T-helper 1 cell treated with Interleukin-12 subunit alpha and Interleukin-12 subunit beta and Interleukin-4 antibody, amounts not matched to agents 30 ng/mL and 1 ng/mL, for 36 hours (primary cell): ENCODE data around the gene PPP1R16B. TPM values are rescaled to one million over a fixed set of nuclear protein-coding genes. Genes with fewer than 3 reads are reported as not detected.

Experiments
- intact Hi-C: fragments of 100-400 bp; cut with micrococcal nuclease; formaldehyde crosslinking; loops from one replicate; pipeline ENCODE4 v1.15.1; 2024
- total RNA-seq: library from RNA; stranded (reverse); gene quantifications from 2 replicates; pipeline ENCODE4 v1.2.3, GENCODE V29; 2022

Gene PPP1R16B
- total RNA-seq, 1 donor from 2014 or later = 102 TPM

DNA sequence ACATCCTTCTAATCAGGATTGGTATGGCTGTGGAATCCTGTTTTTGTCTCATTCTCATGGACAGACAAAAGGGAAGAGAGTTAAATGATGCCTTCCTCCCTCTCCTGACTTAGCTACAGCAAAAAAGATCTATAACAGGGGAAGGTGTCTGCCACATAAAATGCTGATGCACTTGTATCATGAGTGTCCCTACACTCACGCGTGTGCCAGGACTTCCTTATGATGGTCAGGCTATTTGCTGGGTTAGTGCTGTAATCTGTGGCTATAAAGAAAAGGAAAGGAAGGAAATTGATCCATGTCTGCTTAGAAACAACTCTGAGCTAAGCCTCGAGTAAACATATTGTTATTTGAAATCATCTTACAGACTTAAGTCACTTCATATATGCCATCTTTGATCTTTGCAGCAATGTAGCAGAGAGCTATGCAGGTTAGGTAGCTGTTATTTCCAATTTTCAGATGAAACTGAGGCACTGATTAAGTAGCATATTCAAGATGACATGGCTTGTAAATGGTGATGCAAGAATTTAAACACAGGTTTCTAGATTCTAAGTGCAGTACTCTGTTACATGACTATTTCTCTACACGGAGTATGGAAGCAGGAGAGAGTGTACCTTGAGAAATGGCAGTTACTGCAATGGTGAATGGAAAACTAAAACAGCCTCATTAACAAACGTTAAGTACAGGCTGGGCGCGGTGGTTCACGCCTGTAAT is 148.3 kb downstream of the PPP1R16B start:
- intact Hi-C loops = no loop called here

DNA sequence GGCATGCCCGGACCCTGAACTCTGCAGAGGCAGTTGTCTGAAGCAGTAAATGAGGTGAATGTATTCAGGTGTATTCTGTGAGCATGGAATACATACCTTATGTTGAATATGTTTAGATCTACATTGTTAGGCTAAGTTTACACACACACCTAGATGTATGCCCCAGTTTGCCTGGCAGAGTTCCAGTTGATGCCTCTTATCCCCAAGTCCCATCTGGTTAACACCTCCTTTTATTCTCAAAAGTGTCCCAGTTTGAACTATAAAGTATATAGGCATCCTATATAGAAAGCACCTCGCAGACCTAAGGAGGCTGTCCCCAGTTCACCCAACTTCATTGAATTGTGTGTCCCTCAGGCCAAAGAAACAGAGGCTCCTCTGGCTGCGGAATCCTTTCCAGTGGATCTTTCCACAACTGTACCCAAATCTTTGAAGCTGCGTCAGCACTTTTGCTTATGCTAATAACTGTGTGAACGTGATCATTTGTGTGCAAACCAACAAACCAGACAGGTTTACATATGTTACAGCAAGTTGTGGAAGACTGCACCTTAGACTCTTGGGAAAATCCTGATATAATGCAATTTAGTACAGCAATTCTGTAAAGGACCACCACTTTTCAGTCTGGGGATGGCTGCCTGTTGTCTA is 151.9 kb downstream of the PPP1R16B start:
- intact Hi-C loops = no loop called here

DNA sequence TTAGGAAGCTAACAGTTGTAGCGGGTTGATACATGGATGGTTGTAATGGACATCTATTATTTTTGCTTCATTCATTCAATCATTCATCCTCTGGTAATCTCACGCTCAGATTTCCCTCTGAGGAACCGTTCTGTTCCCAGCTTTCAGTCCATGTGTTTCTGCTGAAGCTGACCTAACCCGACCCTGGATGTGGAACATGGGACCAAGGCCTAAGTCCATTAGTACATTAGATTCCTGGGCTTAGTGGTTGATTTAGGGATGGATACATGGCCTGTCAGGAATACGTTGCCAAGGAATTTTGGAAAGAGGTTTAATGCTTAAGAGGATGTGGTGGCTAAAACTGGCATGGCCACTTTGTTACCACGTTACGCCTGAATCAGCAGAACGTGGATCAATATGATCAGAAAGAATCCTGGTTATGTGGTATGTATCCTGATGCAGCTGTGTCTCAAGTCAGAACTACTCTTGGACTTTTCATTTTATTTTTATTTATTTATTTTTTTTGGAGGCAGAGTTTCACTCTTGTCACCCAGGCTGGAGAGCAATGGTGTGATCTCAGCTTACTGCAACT is 152.5 kb downstream of the PPP1R16B start:
- intact Hi-C loops = no loop called here

DNA sequence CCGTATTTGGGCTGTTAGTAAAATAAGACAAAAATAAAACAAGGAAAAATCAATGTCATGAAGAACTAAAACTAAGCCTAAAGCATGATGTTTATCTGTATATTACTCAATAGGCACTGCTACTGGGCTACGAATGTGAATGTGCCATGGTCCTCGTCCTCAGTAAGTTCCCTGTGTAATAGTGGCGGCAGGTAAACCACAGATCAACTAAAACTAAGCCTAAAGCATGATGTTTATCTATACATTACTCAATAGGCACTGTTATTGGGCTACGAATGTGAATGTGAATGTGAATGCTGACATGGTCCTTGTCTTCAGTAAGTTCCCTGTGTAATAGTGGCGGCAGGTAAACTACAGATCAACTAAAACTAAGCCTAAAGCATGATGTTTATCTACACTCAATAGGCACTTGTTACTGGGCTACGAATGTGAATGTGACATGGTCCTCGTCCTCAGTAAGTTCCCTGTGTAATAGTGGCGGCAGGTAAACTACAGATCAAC is 154.7 kb downstream of the PPP1R16B start:
- intact Hi-C loops = loop anchor here (5.0 kb wide), 1 partner anchor 88 kb away; no protein-coding TSS in a partner anchor

DNA sequence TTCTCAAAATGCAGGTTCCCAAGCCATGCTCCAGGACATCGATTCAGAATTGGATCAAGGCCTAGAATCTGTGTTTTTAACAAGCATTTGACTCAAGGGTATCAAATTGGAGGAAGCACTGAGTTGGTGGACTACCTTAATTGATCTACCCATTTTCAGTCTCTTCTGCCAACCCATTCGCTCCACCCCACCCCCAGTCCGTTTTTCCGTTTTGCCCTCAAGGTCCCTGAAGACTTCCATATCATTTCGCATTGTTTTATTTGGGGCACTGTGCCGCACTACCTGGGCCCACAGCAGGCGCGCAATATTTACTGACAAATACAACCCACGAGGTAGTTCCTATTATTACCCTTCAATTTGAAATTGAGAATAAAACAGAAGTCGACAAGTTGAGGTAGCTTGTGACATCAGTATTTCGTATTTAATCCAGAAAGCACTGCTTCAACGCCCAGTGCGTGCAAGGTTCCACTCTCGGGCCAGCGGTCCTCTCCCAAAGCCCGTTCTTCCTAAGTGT is 156.1 kb downstream of the PPP1R16B start:
- intact Hi-C loops = loop anchor here (1.0 to 5.0 kb wide), 9 partner anchors 35 to 489 kb away; partner anchors contain the start of genes ACTR5, FAM83D, PPP1R16B and RALGAPB

DNA sequence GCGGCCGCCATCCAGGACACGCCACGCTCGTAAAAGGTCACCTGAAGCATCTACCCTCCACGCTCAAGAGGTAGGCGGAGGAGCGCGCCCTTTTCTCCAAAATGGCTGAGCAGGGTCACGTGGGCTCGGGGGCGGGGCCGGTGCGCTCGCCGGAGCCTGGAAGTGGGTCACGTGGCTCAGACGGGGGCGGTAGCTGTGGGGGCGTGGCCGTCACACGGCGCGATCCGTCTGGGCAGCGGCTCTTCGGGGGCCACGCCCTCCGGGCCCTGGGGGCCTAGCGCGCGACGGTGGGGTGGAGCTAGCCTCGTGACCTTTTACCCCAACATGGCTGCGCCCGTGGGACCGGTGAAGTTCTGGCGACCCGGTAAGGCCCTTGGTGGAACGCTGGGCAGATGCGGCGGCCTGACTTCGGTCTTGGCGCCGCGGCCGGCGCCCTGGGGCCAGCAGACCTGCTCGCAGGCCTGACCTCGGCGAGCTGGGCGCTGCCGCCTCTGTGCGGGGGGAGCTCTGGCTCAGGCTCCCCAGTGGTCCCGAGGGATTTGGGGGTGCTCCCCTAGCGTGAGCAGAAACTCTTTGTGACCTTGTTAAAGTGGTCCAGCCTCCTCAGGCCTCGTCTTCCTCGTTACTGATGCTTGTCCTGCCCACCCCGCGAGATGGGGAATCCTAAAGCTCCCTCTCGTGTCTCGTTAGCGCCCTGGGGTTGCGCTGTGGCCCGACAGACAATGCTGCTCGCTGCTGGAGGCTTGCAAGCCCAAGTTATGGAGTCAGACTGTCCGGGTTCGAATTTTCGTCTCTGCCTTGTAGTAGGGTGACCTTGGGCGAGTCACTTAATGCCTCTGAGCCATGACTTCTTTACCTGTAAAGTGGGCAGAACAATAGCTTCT is 156.8 kb downstream of the PPP1R16B start, which contains the start of gene DHX35:
DHX35 (plus strand) TSS at position 301 of the 884 bp plus-strand sequence; CDS start at position 325, 24 bp downstream.
- intact Hi-C loops = loop anchor here (1.0 to 5.0 kb wide), 9 partner anchors 36 to 490 kb away; partner anchors contain the start of genes ACTR5, FAM83D, PPP1R16B and RALGAPB

DNA sequence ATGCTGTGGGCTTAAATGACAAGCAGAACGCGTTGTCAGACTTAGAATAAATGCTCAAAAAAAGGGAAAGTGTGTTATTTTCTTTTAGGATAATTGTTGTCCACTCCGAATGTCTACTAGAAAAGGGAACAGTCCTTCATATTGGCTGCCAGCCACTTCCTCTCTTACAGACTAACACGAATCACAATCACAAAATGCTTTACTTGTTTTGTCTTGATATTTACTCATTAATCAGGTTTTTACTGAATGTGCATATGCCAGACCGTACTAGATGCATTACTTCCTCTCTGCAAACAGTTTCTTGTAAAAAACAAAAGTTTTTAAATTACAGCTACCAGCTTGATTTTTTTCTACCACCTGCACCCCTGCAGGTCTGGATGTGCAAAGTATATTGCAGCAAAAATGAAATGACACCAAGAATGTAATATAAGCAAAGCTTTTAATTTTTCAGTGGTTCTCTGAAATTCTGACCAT is 157.5 kb downstream of the PPP1R16B start:
- intact Hi-C loops = loop anchor here (1.0 to 5.0 kb wide), 9 partner anchors 37 to 491 kb away; partner anchors contain the start of genes ACTR5, FAM83D, PPP1R16B and RALGAPB

DNA sequence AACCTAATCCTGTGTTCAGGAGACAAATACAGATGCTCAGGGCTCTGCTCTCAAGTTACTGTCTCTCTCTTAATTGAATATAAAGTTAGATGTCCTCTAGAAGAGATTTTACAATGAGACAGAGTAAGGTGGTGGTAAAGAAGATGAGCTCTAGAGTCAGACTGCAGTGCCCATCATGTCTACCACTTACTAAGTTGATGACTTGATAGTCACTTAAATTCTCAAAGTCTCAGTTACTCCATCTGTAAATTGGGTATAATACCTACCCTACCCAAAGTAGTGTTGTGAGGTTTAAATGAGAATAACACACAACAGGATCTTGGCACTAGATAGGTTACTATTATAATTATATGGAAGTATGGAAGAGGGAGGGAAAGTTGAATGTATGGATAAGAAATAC is 158.2 kb downstream of the PPP1R16B start:
- intact Hi-C loops = loop anchor here (2.0 to 5.0 kb wide), 2 partner anchors 57 to 91 kb away; no protein-coding TSS in a partner anchor

DNA sequence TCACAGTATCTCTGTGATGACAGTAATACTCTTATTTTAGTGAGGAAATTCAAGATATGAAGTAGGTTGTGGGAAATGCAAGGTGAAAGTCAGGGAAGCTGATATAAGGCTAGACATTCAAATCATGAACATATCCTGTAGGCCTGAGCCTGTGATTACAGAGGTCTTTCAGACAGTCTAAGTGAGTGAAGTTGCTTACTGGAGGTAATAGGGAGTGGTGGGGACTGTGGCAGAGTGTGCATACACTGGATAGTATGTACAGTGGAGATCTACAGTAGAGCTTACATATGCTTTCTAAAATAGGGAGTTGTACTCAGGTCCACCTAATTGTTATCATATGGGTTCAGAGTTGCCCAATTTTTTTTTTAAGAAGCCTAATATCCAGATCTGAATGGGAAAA is 159.8 kb downstream of the PPP1R16B start:
- intact Hi-C loops = no loop called here

DNA sequence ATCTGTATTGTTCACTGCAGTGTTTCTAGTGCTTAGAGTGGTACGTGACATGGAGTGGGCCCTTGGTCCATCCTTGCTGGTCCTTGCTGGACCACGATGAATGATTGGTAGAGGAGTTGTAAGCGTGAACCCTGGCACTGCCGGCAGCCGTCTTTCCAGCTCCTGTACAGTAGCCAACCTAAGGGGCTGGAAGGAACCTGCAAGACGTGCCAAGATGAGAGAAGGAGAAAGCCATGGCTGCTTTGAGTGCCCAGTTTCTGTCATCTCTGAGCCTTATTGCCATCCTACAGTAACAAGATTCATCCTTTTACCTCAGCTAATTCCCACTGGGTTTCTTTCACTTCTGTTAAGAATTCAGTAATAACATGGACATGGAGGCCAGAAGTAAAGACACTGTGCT is 162.6 kb downstream of the PPP1R16B start:
- intact Hi-C loops = no loop called here

DNA sequence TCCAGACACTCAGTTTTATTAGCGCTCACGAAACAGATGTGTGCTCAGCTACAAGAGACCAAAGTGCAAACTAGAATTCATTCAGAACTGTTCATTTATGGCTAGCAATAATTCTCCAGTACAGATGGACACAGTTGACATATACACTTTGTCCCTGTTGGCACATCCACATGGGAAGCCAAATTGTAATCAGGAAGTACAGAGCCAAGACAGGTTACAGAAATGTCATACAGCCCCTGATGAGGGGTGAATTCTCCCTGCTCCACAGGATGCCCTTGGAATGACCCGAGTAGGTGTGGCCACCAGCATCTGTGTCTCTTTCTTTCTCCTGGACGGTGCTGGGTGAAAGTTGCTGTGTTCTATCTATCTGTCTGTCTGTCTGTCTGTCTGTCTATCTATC is 164.2 kb downstream of the PPP1R16B start:
- intact Hi-C loops = no loop called here

DNA sequence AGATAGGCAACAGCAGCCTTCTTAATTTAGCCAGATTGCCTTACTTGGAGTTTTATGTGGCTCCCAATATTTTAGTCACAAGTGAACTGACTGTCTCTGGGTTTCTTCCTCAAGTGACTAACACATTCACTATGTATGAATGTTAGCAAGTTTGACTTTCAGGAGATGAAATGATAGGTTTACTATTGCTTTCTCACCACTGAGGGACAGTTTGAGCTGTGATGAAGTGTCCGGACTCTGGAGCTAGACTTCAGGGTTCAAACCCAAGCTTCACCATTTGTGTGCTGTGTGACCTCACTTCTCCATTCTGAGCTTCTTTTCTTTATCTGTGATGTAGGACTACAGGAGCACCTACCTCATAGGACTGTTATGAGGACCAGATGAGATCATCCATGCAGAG is 164.8 kb downstream of the PPP1R16B start:
- intact Hi-C loops = no loop called here

Other genes with a start within 250 kb of the PPP1R16B start
- not detected in 2 replicates for gene ADIG, start 224.5 kb upstream of the PPP1R16B start, total RNA-seq
- gene ARHGAP40, start 203.9 kb upstream of the PPP1R16B start, total RNA-seq = not detected in 2 replicates
- not detected in 2 replicates for gene SLC32A1, start 81.2 kb upstream of the PPP1R16B start, total RNA-seq
- 9.4 and 9.6 TPM in 2 replicates for gene ACTR5, start 57.2 kb upstream of the PPP1R16B start, total RNA-seq
- 13.1 and 14.1 TPM in 2 replicates for gene FAM83D, start 120.7 kb downstream of the PPP1R16B start, total RNA-seq
- gene DHX35, start 156.6 kb downstream of the PPP1R16B start, total RNA-seq = 9.7 and 9.8 TPM in 2 replicates